CD4-positive, alpha-beta T cell treated with Interleukin-4 for 1 hour (primary cell): ENCODE data around the gene RNF103.

Source experiments
- DNase-seq, 2 donors: peaks; one replicate each; pipeline ENCODE4 v3.0.0-alpha.2; 2020 to 2022

RNF103 gene

GRCh38 chr2:86563650-86564061 lies 60.0 kb downstream of the RNF103 start:
- no peak for DNase-seq

GRCh38 chr2:86562922-86563649 lies 60.6 kb downstream of the RNF103 start, which contains the start of gene CHMP3:
Gene CHMP3 (minus strand): TSS chr2:86563443. CDS start chr2:86563348, 95 bp downstream.
- peak; percentile 98 for DNase-seq

GRCh38 chr2:86562485-86562921 lies 61.2 kb downstream of the RNF103 start:
- no peak for DNase-seq

- no peak for DNase-seq
These were observed 65.8 kb downstream of the RNF103 start for GRCh38 chr2:86557836-86558235.

- DNase-seq: no peak
These were observed 67.2 kb downstream of the RNF103 start for GRCh38 chr2:86556508-86556907.
